ENCODE results near the gene MXRA7. TPM values are rescaled to one million over a fixed set of nuclear protein-coding genes. Genes with fewer than 3 reads are reported as not detected.

MXRA7 gene
- total and polyA plus RNA-seq, 2 donors (not counting 3 experiments of a cell fraction or from before 2014, with no cell fraction given), result 49.5 to 95.8 TPM

GRCh38 chr17:76742958-76743357 is 32.2 kb upstream of the MXRA7 start:
- Histone ChIP-seq H3K4me1 (ENCODE audit: control insufficient read depth, extremely low read depth, insufficient read depth, low read length) (peaks cover 14% of the 10 kb centered on the region), H3K27ac (ENCODE audit: insufficient read depth, low read depth, low read length) (no peak overlapping the region), H3K4me2 (ENCODE audit: insufficient read depth, low read length) (no peak overlapping the region), H3K79me2 (ENCODE audit: control insufficient read depth, insufficient read depth, low read length) (peaks cover 13% of the 10 kb centered on the region), H3K4me3 (replicated peaks in 1 of 3; ENCODE audit: insufficient read depth in 1 of 3, low read depth in 1 of 3, low read length in 3 of 3) (no peak overlapping the region), H3K36me3 (ENCODE audit: control insufficient read depth in 2 of 2, extremely low read depth in 1 of 2, insufficient read depth in 2 of 2, low read length in 2 of 2) (peaks cover 2 to 6% of the 10 kb centered on the region in 2 experiments), H3K9me1 (replicated peaks; ENCODE audit: control insufficient read depth, extremely low read depth, insufficient read depth, low read length) (no peaks in the 10 kb centered on the region), H4K20me1 (replicated peaks; ENCODE audit: control insufficient read depth, extremely low read depth, insufficient read depth, low read length) (no peaks in the 10 kb centered on the region), H2AFZ (ENCODE audit: low read depth, low read length) (no peak overlapping the region), H3K9me3 (replicated peaks; ENCODE audit: control insufficient read depth, insufficient read depth, low read length) (no peaks in the 10 kb centered on the region), H3K9ac (replicated peaks; ENCODE audit: extremely low read depth, insufficient read depth, low read length) (no peak overlapping the region), H3K27me3 (ENCODE audit: control insufficient read depth in 2 of 2, insufficient read depth in 2 of 2, low read length in 2 of 2) (no peaks in the 10 kb centered on the region)
- no peak for DNase-seq (ENCODE audit: low read depth, low spot score)
- ChIA-PET POLR2A (no interaction called here), CTCF (interaction anchor here (0.9 kb wide), 1 partner anchor 29 kb away, joined by 3 read pairs; no protein-coding TSS in a partner anchor)
- TF ChIP-seq CTCF (IDR thresholded peaks at IDR 0.05; ENCODE audit: extremely low read depth in 1 of 2, insufficient read depth in 1 of 2, low read depth in 1 of 2, low read length in 2 of 2) (no peak), EZH2 (IDR thresholded peaks at IDR 0.05; ENCODE audit: borderline replicate concordance, low read depth, low read length, severe bottlenecking) (no peak), POLR2AphosphoS5 (IDR thresholded peaks at IDR 0.05; ENCODE audit: insufficient read depth, low read depth, low read length) (no peak), POLR2A (IDR thresholded peaks at IDR 0.05; ENCODE audit: low read depth, low read length) (no peak), JUN (IDR thresholded peaks at IDR 0.05; ENCODE audit: borderline replicate concordance, insufficient read depth, insufficient read length, low read depth) (no peak), MAX (IDR thresholded peaks at IDR 0.05; ENCODE audit: insufficient read depth, insufficient read length) (no peak), MYC (IDR thresholded peaks at IDR 0.05; ENCODE audit: low read depth, low read length) (no peak), GATA2 (IDR thresholded peaks at IDR 0.05; ENCODE audit: insufficient read depth, insufficient read length, low read depth, low read length) (no peak), FOS (IDR thresholded peaks at IDR 0.05; ENCODE audit: borderline replicate concordance, insufficient read depth, low read length) (no peak)
- no peak for FAIRE-seq
- intact Hi-C loops (cut with micrococcal nuclease) (no loop called here), dilution Hi-C loops (cut with MboI; ENCODE audit: extremely low pct_ligation_motif_present, low sequenced_read_pairs) (no loop called here)
- no TSS peak for BruUV-seq (replicated peaks)
